Smooth muscle cell (in vitro differentiated cells): ENCODE data around the gene NR1I3. TPM values are rescaled to one million over a fixed set of nuclear protein-coding genes. Genes with fewer than 3 reads are reported as not detected.
A peak's percentile ranks its signal among the peaks of the same experiment; 100 is the strongest.
"Not testable (repeated sequence)": the region's sequence is repeated elsewhere in the genome, so short reads cannot be mapped to it uniquely, and the experiment has no call there.

Source experiments
- DNase-seq: peaks from one replicate; lab custom pipeline; 2025; ENCODE audit not compliant: unreplicated experiment; lab: John Stamatoyannopoulos, UW
- H2AFZ ChIP-seq: fragments of 200-600 bp; sonication (generic); 2 replicates; pipeline ENCODE4 v1.6.0; 2016; ENCODE audit warnings: antibody characterized with exemption, low read depth, mild to moderate bottlenecking
- H3F3A ChIP-seq: fragments of 200-600 bp; sonication (generic); 2 replicates; pipeline ENCODE4 v1.6.0; 2017; ENCODE audit warnings: antibody characterized with exemption, low read depth
- H3K27ac ChIP-seq: fragments of 200-600 bp; sonication (generic); 2 replicates; pipeline ENCODE4 v1.5.1; 2016; ENCODE audit warnings: low read depth, mild to moderate bottlenecking
- H3K27me3 ChIP-seq: fragments of 200-600 bp; sonication (generic); 2 replicates; pipeline ENCODE4 v1.6.1; 2016; ENCODE audit warnings: low read depth, mild to moderate bottlenecking
- H3K36me3 ChIP-seq: fragments of 200-600 bp; sonication (generic); 2 replicates; pipeline ENCODE4 v1.5.1; 2016; ENCODE audit warnings: low read depth
- H3K4me1 ChIP-seq: fragments of 200-600 bp; sonication (generic); 2 replicates; pipeline ENCODE4 v1.5.1; 2016; ENCODE audit warnings: low read depth
- H3K4me2 ChIP-seq: fragments of 200-600 bp; sonication (generic); 2 replicates; pipeline ENCODE4 v1.6.0; 2016; ENCODE audit warnings: mild to moderate bottlenecking
- H3K4me3 ChIP-seq: fragments of 200-600 bp; sonication (generic); 2 replicates; pipeline ENCODE4 v1.5.1; 2016; ENCODE audit warnings: mild to moderate bottlenecking
- H3K79me2 ChIP-seq: fragments of 200-600 bp; sonication (generic); 2 replicates; pipeline ENCODE4 v1.6.0; 2016; ENCODE audit warnings: low read depth, mild to moderate bottlenecking
- H3K9ac ChIP-seq: fragments of 200-600 bp; sonication (generic); 2 replicates; pipeline ENCODE4 v1.6.0; 2016; ENCODE audit warnings: low read depth
- H3K9me3 ChIP-seq: fragments of 200-600 bp; sonication (generic); replicated peaks from 2 replicates; pipeline ENCODE4 v1.5.1; 2016; ENCODE audit warnings: low read depth
- H4K20me1 ChIP-seq: fragments of 200-600 bp; sonication (generic); 2 replicates; pipeline ENCODE4 v1.6.0; 2016; ENCODE audit warnings: low read depth
- CTCF ChIP-seq: fragments of 200-600 bp; sonication (generic); IDR thresholded peaks from 2 replicates; pipeline ENCODE4 v1.5.1; 2017; ENCODE audit warnings: borderline replicate concordance, mild to moderate bottlenecking, antibody characterized with exemption; ENCODE audit not compliant: insufficient read depth, poor library complexity, severe bottlenecking
- WGBS: methylation state at CpG from one replicate; pipeline ENCODE4 v1.1.7; 2016; ENCODE audit warnings: low lambda C conversion rate; 5-methylcytosine and 5-hydroxymethylcytosine counted together
- polyA plus RNA-seq: library from polyadenylated mRNA; unstranded; fragments of >200 nt; fragmentation: Nextera tagmentation; extraction: Ambion mirVana; gene quantifications from 2 replicates; pipeline ENCODE4 v1.2.1, GENCODE V29; 2016
- total RNA-seq: library from RNA; depleted of rRNA; stranded (reverse); fragments of >200 nt; gene quantifications from 2 replicates; pipeline ENCODE4 v1.2.3, GENCODE V29; 2014

NR1I3 gene
- total and polyA plus RNA-seq, 2 experiments from 2014 or later = 0.90 TPM; not detected in 1

- Histone ChIP-seq H3K36me3 (no peaks in the 10 kb centered on the region), H3K27ac (no peak within 1 kb of the TSS), H2AFZ (peak within 1 kb of the TSS; percentile 89), H3K79me2 (no peaks in the 10 kb centered on the region), H3K9ac (peak within 1 kb of the TSS; percentile 41), H3F3A (no peaks in the 10 kb centered on the region), H3K4me3 (peak within 1 kb of the TSS; percentile 82), H3K4me1 (no peaks in the 10 kb centered on the region), H4K20me1 (no peaks in the 10 kb centered on the region), H3K9me3 (no peaks in the 10 kb centered on the region), H3K4me2 (peak within 1 kb of the TSS; percentile 87), H3K27me3 (no peaks in the 10 kb centered on the region)
- WGBS = 8% methylated on average over 16 of the region's 16 CpGs
- DNase-seq = peak; percentile 74
- TF ChIP-seq CTCF = peak; percentile 43
These were observed 12.3 kb downstream of the NR1I3 start, which contains the start of gene TOMM40L for GRCh38 chr1:161225534-161226319. TSS of gene TOMM40L (plus strand) at chr1:161226060. CDS start at chr1:161226490, 430 bp downstream.

GRCh38 chr1:161225178-161225533 is 12.8 kb downstream of the NR1I3 start:
- WGBS = 75% methylated on average over 7 of the region's 7 CpGs
- Histone ChIP-seq H3K9me3 (no peaks in the 10 kb centered on the region), H3K27me3 (no peaks in the 10 kb centered on the region), H2AFZ (peak overlapping the region; percentile 87), H3K79me2 (no peaks in the 10 kb centered on the region), H3K4me2 (peak overlapping the region; percentile 46), H3K4me1 (no peaks in the 10 kb centered on the region), H4K20me1 (no peaks in the 10 kb centered on the region), H3F3A (no peaks in the 10 kb centered on the region), H3K36me3 (no peaks in the 10 kb centered on the region), H3K4me3 (no peak overlapping the region), H3K9ac (no peak overlapping the region), H3K27ac (no peak overlapping the region)
- DNase-seq = no peak
- TF ChIP-seq CTCF = no peak

GRCh38 chr1:161224695-161225087 is 13.3 kb downstream of the NR1I3 start:
- H3F3A ChIP-seq, H3K9me3 ChIP-seq, H3K36me3 ChIP-seq, H3K27ac ChIP-seq, H3K4me2 ChIP-seq, H4K20me1 ChIP-seq, H3K79me2 ChIP-seq, DNase-seq, H3K27me3 ChIP-seq, H3K4me1 ChIP-seq, H3K9ac ChIP-seq, H3K4me3 ChIP-seq, H2AFZ ChIP-seq: not testable (repeated sequence)
- 99% methylated on average over 13 of the region's 13 CpGs for WGBS

- no peak overlapping the region for H3K4me3 ChIP-seq
- H3K4me2 ChIP-seq = no peak overlapping the region
- H3K4me1 ChIP-seq = no peaks in the 10 kb centered on the region
- no peaks in the 10 kb centered on the region for H4K20me1 ChIP-seq
- no peak overlapping the region for H3K27ac ChIP-seq
- H3K79me2 ChIP-seq = no peaks in the 10 kb centered on the region
- H3K9me3 ChIP-seq = no peaks in the 10 kb centered on the region
- H2AFZ ChIP-seq = no peak overlapping the region
- no peak overlapping the region for H3K9ac ChIP-seq
- no peaks in the 10 kb centered on the region for H3F3A ChIP-seq
- 92% methylated on average over 7 of the region's 7 CpGs for WGBS
- no peaks in the 10 kb centered on the region for H3K36me3 ChIP-seq
- no peak for TF ChIP-seq CTCF
- DNase-seq = no peak
- H3K27me3 ChIP-seq = no peaks in the 10 kb centered on the region
These were observed 14.0 kb downstream of the NR1I3 start for GRCh38 chr1:161223805-161224694.
